Measurements from ENCODE around the gene FLNB. TPM values are rescaled to one million over a fixed set of nuclear protein-coding genes. Genes with fewer than 3 reads are reported as not detected.

The FLNB gene
- total and polyA plus RNA-seq, 10 of the 15 experiments (the other 5 are each of a cell fraction or from before 2014, with no cell fraction given), result 13.6 to 51.8 (median 26.4) TPM

DNA sequence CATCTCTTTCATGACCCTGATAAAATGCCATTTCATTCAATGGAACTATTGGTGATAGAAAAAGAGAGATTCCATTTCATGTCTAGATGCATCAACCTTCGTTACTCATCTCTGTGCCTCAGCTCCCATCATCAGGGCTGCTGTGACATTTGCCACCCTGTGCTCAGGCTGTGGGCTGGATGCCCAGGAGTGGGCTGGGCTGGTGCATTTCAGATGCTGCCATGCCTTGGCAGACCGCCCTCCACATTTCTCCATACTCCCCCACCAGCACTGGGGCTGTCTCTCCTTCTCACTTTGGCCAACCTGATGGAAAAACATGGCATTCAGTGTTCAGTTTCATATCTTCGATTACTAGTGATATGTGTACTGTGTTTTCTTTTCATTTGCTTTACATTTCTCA is 143.4 kb downstream of the FLNB start:
- SMC1A ChIA-PET (ENCODE audit: uncharacterized antibody, unreplicated experiment), result interaction anchor here (0.5 kb wide), 1 partner anchor 262 kb away, joined by 3 read pairs; no protein-coding TSS in a partner anchor
- Histone ChIP-seq H4K20me1 (ENCODE audit: control insufficient read depth, insufficient read depth) (no peaks in the 10 kb centered on the region), H3K9ac (ENCODE audit: control insufficient read depth, insufficient read depth, low read length) (no peak overlapping the region), H3K79me2 (ENCODE audit: control insufficient read depth, insufficient read depth, low read length) (no peaks in the 10 kb centered on the region), H3K36me3 (ENCODE audit: control insufficient read depth in 2 of 2, insufficient read depth in 2 of 2, low read length in 1 of 2) (peaks cover 5 to 10% of the 10 kb centered on the region in 2 experiments; a peak in 3 of 4 replicates), H3K9me3 (replicated peaks; ENCODE audit: control insufficient read depth, insufficient read depth, low read length) (no peaks in the 10 kb centered on the region), H3K4me3 (no peak overlapping the region), H3K27ac (ENCODE audit: control insufficient read depth, insufficient read depth) (no peak overlapping the region), H3K27me3 (replicated peaks in 1 of 2; ENCODE audit: control insufficient read depth in 2 of 2, insufficient read depth in 2 of 2, low read length in 1 of 2) (no peaks in the 10 kb centered on the region), H2AFZ (ENCODE audit: control insufficient read depth, low read depth, low read length) (no peak overlapping the region), H3K4me1 (ENCODE audit: control insufficient read depth, insufficient read depth, low read length) (no peaks in the 10 kb centered on the region), H3K4me2 (ENCODE audit: control insufficient read depth, insufficient read depth) (no peak overlapping the region)
- ATAC-seq, result no peak
- TF ChIP-seq, protein P1, sequence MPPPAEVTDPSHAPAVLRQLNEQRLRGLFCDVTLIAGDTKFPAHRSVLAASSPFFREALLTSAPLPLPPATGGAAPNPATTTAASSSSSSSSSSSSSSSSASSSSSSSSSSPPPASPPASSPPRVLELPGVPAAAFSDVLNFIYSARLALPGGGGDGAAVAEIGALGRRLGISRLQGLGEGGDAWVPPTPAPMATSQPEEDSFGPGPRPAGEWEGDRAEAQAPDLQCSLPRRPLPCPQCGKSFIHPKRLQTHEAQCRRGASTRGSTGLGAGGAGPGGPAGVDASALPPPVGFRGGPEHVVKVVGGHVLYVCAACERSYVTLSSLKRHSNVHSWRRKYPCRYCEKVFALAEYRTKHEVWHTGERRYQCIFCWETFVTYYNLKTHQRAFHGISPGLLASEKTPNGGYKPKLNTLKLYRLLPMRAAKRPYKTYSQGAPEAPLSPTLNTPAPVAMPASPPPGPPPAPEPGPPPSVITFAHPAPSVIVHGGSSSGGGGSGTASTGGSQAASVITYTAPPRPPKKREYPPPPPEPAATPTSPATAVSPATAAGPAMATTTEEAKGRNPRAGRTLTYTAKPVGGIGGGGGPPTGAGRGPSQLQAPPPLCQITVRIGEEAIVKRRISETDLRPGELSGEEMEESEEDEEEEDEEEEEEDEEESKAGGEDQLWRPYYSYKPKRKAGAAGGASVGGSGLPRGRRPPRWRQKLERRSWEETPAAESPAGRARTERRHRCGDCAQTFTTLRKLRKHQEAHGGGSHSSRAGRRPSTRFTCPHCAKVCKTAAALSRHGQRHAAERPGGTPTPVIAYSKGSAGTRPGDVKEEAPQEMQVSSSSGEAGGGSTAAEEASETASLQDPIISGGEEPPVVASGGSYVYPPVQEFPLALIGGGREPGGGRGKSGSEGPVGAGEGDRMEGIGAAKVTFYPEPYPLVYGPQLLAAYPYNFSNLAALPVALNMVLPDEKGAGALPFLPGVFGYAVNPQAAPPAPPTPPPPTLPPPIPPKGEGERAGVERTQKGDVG (CRISPR knock-in tag; IDR thresholded peaks at IDR 0.05), result no peak
- TF ChIP-seq BHLHE40 (IDR thresholded peaks at IDR 0.05; ENCODE audit: borderline replicate concordance in 1 of 2, low read depth in 2 of 2, low read length in 1 of 2), result no peak
- TF ChIP-seq RCOR1 (conservative IDR thresholded peaks at IDR 0.05; ENCODE audit: low read depth, low read length), result no peak
- TF ChIP-seq MEF2A (IDR thresholded peaks at IDR 0.05; ENCODE audit: insufficient read depth, low read depth, low read length), result no peak
- BruUV-seq (replicated peaks), result no TSS peak
- intact Hi-C loops (cut with micrococcal nuclease; ENCODE audit: unreplicated experiment) (no loop called here), in situ Hi-C loops (cut with MboI) (no loop called here)
- WGBS (ENCODE audit: insufficient coverage, insufficient replicate concordance, low lambda C conversion rate, missing lambda C conversion rate), result 97% methylated on average over 3 of the region's 3 CpGs
- POLR2A ChIA-PET, result no interaction called here
- RAD21 ChIA-PET (ENCODE audit: unreplicated experiment), result interaction anchor here (1.0 to 1.3 kb wide), 2 partner anchors 35 to 140 kb away, joined by 4 read pairs; no protein-coding TSS in a partner anchor
- CTCF ChIA-PET, result interaction anchor here (2.6 kb wide), 1 partner anchor 15 kb away, joined by 11 read pairs; no protein-coding TSS in a partner anchor
- FAIRE-seq, result no peak
- no peak for DNase-seq (ENCODE audit: low read depth, low spot score)

Measured in GM12878 (cell line).